Cardiac fibroblast (primary cell): ENCODE measurements around the gene KAT7.

Source experiments
- DNase-seq, 2 donors: peaks; one replicate each; pipeline versions ENCODE4 v3.0.0 to v3.0.0-alpha.2; 2010; ENCODE audit warnings: low read depth in 2 of 2
- H3K4me3 ChIP-seq, 2 donors: replicated peaks in 1 of 2; 1 replicate in 1 of 2; 2 replicates in 1 of 2; pipeline ENCODE4 v1.5.1; 2011; ENCODE audit warnings: low read depth in 2 of 2, low read length in 2 of 2, mild to moderate bottlenecking in 2 of 2, moderate library complexity in 1 of 2
- TF ChIP-seq, protein P1 (sequence below): IDR thresholded peaks from one replicate; pipeline ENCODE4 v1.5.1; 2011; ENCODE audit warnings: low read depth, mild to moderate bottlenecking, low read length, inconsistent platforms

KAT7 gene

DNA sequence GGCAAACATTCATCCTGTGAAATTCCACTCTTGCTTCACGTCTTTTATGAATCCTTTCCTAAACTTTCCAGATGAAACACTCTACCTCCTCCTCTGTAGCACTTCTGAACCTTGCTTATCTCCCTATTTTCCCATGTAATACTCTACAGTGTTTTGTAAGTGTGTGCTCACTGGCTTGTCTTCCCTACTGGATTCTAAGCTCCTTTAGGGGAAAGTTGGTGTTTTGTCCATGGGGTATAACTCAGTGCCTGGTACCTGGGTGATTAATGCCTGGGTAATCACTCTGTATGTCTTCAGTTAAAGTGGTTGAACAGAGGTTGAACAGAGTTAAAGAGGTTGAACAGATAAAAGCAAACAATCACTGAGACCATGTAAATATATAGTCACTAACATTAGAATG is 3.8 kb upstream of the KAT7 start:
- H3K4me3 ChIP-seq = no peak overlapping the region
- TF ChIP-seq, protein P1, sequence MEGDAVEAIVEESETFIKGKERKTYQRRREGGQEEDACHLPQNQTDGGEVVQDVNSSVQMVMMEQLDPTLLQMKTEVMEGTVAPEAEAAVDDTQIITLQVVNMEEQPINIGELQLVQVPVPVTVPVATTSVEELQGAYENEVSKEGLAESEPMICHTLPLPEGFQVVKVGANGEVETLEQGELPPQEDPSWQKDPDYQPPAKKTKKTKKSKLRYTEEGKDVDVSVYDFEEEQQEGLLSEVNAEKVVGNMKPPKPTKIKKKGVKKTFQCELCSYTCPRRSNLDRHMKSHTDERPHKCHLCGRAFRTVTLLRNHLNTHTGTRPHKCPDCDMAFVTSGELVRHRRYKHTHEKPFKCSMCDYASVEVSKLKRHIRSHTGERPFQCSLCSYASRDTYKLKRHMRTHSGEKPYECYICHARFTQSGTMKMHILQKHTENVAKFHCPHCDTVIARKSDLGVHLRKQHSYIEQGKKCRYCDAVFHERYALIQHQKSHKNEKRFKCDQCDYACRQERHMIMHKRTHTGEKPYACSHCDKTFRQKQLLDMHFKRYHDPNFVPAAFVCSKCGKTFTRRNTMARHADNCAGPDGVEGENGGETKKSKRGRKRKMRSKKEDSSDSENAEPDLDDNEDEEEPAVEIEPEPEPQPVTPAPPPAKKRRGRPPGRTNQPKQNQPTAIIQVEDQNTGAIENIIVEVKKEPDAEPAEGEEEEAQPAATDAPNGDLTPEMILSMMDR = no peak
- DNase-seq = no peak

DNA sequence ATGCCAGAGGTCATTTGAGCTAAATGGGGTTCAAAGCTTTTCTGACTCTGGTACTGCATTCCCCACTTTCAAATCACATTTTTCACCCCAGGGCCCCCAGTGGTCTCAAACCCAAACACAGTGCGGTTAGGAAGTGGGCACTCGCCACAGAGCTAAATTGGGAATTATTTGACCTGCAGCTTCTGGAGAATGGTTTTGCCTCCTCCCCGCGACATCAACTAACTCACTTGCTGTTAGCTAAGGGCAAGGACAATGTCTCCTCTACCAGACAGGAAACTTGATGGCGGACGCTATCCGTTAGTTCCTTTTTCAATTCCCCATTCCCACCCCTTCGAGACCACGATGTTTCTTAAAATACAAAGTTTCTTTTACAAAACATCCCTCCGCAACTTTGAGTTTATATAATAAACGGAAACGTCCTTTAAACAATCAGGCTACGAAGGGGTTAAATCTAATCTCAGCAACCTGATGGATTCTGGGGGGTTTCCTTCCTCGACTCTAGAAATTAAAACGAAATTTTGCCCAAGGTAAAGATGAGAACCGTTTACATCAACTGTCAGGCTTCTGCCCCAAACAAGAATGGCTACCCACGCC is 500 bp upstream of the KAT7 start:
- DNase-seq = no peak
- TF ChIP-seq, protein P1 = no peak
- H3K4me3 ChIP-seq = peak overlapping the region; percentile 98

DNA sequence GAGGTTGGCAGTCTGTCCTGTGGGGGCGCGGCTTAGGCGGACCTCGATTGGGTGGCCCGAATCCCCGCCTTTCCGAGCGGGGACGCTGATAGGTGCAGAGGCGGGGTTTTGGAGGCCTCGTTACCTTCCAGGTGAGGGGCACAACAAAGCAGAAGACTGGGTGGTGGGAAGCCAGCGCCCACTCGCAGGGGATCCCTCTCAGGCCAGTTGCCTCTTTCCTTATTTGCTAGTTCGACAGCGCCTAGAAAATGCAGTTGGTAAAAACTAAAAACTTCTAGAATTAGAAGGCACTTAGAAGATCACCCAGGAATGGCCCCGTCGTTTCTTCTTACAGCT is 730 bp downstream of the KAT7 start:
- no peak for DNase-seq
- peak overlapping the region; percentile 47 to 98 for H3K4me3 ChIP-seq
- TF ChIP-seq, protein P1 = no peak

DNA sequence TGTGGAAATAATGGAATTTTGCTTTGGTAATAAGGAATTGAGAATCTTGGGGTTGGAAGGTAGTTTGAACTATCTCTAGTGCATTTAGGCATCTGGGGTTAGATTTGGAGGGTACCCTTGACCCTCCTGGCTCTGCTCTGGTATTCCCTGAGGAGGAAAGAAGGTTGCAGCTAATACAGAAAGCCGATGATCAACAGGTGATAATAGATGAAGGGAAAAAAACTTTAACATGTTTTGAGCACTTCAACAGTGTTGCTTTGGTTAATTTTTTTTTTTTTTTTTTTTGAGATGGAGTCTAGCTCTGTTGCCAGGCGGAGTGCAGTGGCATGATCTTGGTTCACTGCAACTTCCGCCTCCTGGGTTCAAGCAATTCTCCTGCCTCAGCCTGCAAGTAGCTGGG is 4.8 kb downstream of the KAT7 start:
- no peak for DNase-seq
- TF ChIP-seq, protein P1 = no peak
- H3K4me3 ChIP-seq = no peak overlapping the region

DNA sequence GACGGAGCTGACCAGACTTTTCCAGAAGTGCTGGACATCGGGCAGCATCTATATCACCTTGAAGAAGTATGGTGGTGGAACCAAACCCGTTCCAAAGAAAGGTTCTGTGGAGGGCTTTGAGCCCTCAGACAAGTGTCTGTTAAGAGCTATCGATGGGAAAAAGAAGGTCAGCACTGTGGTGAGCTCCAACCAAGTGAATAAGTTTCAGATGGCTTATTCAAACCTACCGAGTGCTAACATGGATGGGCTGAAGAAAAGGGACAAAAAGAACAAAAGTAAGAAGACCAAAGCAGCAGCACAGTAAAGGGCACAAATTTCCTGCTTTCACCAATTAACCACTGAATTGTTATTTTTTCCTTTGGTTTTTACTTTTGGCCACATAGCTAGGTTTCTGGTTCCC is 6.9 kb downstream of the KAT7 start:
- no peak for DNase-seq
- TF ChIP-seq, protein P1 = no peak
- no peak overlapping the region for H3K4me3 ChIP-seq

DNA sequence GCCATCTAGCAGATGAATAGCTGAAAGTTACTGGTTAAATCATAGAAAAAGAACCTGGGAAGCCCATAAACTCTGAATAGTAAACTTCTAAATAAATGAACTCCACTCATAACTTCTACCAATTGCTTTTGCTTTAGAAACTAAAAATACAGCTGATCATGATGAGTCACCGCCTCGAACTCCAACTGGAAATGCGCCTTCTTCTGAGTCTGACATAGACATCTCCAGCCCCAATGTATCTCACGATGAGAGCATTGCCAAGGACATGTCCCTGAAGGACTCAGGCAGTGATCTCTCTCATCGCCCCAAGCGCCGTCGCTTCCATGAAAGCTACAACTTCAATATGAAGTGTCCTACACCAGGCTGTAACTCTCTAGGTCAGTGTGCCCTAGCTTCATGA is 9.7 kb downstream of the KAT7 start:
- no peak overlapping the region for H3K4me3 ChIP-seq
- peak in 1 of 2 donors; percentile 41 for DNase-seq
- TF ChIP-seq, protein P1 = no peak

DNA sequence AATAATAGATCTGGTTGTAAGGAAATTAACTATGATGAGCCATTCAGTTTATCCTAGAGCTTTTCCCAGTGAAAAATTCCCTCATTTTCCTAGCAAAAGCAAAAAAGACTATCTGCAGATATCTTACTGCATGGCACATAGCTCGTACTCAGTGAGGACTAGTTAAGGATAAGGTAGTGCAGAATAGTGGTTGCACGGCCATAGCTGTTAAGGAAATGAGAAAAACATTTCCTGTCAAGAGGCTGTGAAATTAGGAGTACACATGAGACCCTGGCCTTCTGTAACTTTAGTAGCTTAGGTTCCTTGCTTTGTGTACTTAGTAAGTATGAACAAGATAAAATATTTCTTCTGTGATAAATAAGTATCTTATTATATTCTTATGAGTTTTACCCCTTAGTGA is 10.3 kb downstream of the KAT7 start:
- H3K4me3 ChIP-seq = no peak overlapping the region
- TF ChIP-seq, protein P1 = no peak
- DNase-seq = no peak
